Upper lobe of left lung (tissue), 4 donors: Measurements from ENCODE around the gene KATNB1.

Experiments used
- EP300 ChIP-seq, 4 donors: sonication (generic); formaldehyde crosslinking; IDR thresholded peaks; one replicate each; pipeline ENCODE4 v1.5.1; 2017; ENCODE audit warnings: antibody characterized with exemption in 4 of 4, control low read depth in 2 of 4
- POLR2A ChIP-seq, 4 donors: fragments of 450-650 bp; IDR thresholded peaks; one replicate each; pipeline ENCODE4 v1.5.1; 2016 to 2017; ENCODE audit warnings: antibody characterized with exemption in 4 of 4, mild to moderate bottlenecking in 2 of 4
- TF ChIP-seq, protein P1 (sequence below), 6 experiments: fragments of 450-650 bp in 4 of 6; fragments of 200-600 bp in 2 of 6; sonication (generic) in 2 of 6; IDR thresholded peaks; one replicate each; pipeline ENCODE4 v1.5.1; 2016 to 2019; ENCODE audit warnings: antibody characterized with exemption in 6 of 6

DNA sequence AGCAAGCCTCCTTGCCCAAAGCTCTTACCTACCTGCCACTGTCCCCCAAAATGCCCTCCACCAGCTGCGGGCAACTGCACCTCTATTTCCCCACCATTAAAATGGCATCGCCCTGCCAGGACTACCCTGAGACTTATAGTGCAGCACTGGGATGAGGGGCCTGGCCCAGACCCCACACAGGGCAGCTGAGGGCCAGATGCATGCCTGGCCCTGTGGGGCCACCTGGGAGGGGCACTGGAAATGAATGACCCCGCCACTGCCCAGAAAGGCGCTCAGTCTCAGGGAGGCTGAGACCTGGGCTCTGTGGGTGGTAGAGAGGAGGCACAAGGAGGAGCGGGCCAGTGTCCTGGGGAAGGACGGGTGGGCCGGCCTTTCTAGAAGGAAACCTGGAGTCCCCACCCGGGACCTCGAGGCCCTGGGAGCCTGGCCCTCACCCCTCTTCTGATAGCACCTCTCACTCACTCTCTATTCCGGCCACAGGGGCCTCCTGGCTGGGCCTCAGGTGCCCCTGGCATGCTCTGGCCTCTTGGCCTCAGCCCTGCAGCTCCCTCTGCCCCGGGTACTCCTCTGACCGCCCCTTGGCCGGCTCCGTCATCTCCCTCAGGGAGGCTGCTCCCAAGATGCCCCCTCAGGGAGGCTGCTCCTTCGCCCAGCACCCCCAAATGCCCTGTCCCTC is 26.9 kb downstream of the KATNB1 start:
- TF ChIP-seq EP300 (IDR thresholded peaks at IDR 0.05) (no peak), POLR2A (IDR thresholded peaks at IDR 0.05) (no peak)
- TF ChIP-seq, protein P1, sequence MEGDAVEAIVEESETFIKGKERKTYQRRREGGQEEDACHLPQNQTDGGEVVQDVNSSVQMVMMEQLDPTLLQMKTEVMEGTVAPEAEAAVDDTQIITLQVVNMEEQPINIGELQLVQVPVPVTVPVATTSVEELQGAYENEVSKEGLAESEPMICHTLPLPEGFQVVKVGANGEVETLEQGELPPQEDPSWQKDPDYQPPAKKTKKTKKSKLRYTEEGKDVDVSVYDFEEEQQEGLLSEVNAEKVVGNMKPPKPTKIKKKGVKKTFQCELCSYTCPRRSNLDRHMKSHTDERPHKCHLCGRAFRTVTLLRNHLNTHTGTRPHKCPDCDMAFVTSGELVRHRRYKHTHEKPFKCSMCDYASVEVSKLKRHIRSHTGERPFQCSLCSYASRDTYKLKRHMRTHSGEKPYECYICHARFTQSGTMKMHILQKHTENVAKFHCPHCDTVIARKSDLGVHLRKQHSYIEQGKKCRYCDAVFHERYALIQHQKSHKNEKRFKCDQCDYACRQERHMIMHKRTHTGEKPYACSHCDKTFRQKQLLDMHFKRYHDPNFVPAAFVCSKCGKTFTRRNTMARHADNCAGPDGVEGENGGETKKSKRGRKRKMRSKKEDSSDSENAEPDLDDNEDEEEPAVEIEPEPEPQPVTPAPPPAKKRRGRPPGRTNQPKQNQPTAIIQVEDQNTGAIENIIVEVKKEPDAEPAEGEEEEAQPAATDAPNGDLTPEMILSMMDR (IDR thresholded peaks at IDR 0.05), result no peak
